Measurements from ENCODE around the gene TLX1.

TLX1 gene

DNA sequence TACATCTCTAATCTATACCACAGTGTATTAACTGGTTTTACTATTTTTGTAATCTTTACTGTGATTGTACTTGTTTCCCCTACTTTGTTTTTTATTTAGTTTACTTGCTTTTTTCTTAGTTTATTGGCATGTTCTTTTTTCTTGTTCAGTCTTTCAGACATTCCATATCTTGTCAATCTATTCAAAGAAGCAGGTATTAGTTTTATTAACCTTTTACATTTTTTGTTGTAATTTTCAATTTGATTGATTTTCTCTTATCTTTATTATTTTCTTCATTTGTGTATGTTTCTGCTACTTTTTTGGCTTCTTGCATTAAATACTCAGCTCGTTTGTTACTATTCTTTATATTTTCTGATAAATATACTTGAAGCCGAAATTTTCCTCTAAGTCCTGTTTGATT is 41.6 kb downstream of the TLX1 start:
- Histone ChIP-seq H3F3A (ENCODE audit: control insufficient read depth, insufficient read depth) (no peaks in the 10 kb centered on the region), H3K79me2 (ENCODE audit: control insufficient read depth, low read length) (no peaks in the 10 kb centered on the region), H3K36me3 (ENCODE audit: control insufficient read depth, low read length) (no peaks in the 10 kb centered on the region), H4K20me1 (ENCODE audit: control insufficient read depth, insufficient read depth, low read depth, low read length) (no peaks in the 10 kb centered on the region), H3K4me3 (ENCODE audit: low read length) (no peak overlapping the region), H3K4me2 (ENCODE audit: low read length) (no peak overlapping the region), H3K9me3 (ENCODE audit: control insufficient read depth, insufficient read depth, low read length) (peaks cover 13% of the 10 kb centered on the region; the same call in 1 of the 2 replicates), H3K27me3 (ENCODE audit: control insufficient read depth, low read length) (no peaks in the 10 kb centered on the region), H3K27ac (ENCODE audit: low read depth, low read length) (no peak overlapping the region), H3K9me2 (replicated peaks; ENCODE audit: control insufficient read depth, low read length) (no peaks in the 10 kb centered on the region), H3K4me1 (ENCODE audit: control insufficient read depth, low read length) (no peaks in the 10 kb centered on the region)
- no peak for TF ChIP-seq EZH2phosphoT487 (IDR thresholded peaks at IDR 0.05; ENCODE audit: borderline replicate concordance, low read length)
- TF ChIP-seq, protein P1, sequence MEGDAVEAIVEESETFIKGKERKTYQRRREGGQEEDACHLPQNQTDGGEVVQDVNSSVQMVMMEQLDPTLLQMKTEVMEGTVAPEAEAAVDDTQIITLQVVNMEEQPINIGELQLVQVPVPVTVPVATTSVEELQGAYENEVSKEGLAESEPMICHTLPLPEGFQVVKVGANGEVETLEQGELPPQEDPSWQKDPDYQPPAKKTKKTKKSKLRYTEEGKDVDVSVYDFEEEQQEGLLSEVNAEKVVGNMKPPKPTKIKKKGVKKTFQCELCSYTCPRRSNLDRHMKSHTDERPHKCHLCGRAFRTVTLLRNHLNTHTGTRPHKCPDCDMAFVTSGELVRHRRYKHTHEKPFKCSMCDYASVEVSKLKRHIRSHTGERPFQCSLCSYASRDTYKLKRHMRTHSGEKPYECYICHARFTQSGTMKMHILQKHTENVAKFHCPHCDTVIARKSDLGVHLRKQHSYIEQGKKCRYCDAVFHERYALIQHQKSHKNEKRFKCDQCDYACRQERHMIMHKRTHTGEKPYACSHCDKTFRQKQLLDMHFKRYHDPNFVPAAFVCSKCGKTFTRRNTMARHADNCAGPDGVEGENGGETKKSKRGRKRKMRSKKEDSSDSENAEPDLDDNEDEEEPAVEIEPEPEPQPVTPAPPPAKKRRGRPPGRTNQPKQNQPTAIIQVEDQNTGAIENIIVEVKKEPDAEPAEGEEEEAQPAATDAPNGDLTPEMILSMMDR (IDR thresholded peaks at IDR 0.05; ENCODE audit: low read depth, low read length, poor library complexity, severe bottlenecking), result no peak

DNA sequence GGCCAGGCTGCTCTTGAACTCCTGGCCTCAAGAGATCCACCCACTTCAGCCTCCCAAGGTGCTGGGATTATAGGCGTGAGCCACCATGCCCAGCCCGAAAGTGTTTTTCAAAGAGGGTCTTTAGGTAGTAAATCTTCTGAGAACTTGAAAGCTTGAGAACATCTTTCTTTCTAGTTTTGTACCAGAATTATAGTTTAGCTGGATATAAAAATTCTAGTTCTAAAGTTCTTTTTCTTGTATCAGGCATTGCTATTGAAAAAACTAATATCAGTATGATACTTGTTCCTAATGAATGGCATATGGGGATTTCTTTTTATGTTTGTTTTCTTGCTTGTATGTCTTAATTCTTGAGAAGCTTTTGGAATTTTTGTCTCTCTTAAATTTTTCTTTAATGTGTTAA is 43.2 kb downstream of the TLX1 start:
- H3K27ac ChIP-seq (ENCODE audit: low read depth, low read length), result no peak overlapping the region
- no peak overlapping the region for H3K4me3 ChIP-seq (ENCODE audit: low read length)
- peaks cover 13% of the 10 kb centered on the region; the same call in 1 of the 2 replicates for H3K9me3 ChIP-seq (ENCODE audit: control insufficient read depth, insufficient read depth, low read length)
- no peak for TF ChIP-seq EZH2phosphoT487 (IDR thresholded peaks at IDR 0.05; ENCODE audit: borderline replicate concordance, low read length)
- TF ChIP-seq, protein P1 (IDR thresholded peaks at IDR 0.05; ENCODE audit: low read depth, low read length, poor library complexity, severe bottlenecking), result no peak
- no peaks in the 10 kb centered on the region for H3F3A ChIP-seq (ENCODE audit: control insufficient read depth, insufficient read depth)
- H4K20me1 ChIP-seq (ENCODE audit: control insufficient read depth, insufficient read depth, low read depth, low read length), result no peaks in the 10 kb centered on the region
- no peaks in the 10 kb centered on the region for H3K4me1 ChIP-seq (ENCODE audit: control insufficient read depth, low read length)
- no peak overlapping the region for H3K4me2 ChIP-seq (ENCODE audit: low read length)
- H3K36me3 ChIP-seq (ENCODE audit: control insufficient read depth, low read length), result no peaks in the 10 kb centered on the region
- H3K9me2 ChIP-seq (replicated peaks; ENCODE audit: control insufficient read depth, low read length), result no peaks in the 10 kb centered on the region
- no peaks in the 10 kb centered on the region for H3K27me3 ChIP-seq (ENCODE audit: control insufficient read depth, low read length)
- H3K79me2 ChIP-seq (ENCODE audit: control insufficient read depth, low read length), result no peaks in the 10 kb centered on the region

DNA sequence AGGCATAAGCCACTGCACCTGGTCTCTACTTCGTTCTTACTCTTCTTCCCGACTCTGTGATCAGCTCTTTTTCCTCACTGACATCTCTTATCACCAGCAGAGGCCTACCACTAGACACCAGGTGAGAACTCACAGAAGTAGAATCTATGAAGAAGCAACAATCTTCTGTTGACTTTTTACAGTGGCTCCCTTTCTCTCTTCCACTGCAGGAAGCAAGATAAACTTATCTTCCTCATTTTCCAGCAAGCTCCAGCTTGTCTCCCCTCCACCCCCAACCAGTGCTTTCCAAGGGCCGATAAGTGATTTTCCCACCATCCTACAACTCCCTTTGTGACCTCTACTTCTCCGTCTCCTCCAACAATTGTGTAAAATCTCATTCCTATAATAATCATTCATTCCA is 45.5 kb downstream of the TLX1 start:
- H3K27ac ChIP-seq (ENCODE audit: low read depth, low read length), result no peak overlapping the region
- peaks cover 6% of the 10 kb centered on the region; the same call in 1 of the 2 replicates for H3K27me3 ChIP-seq (ENCODE audit: control insufficient read depth, low read length)
- TF ChIP-seq, protein P1 (IDR thresholded peaks at IDR 0.05; ENCODE audit: low read depth, low read length, poor library complexity, severe bottlenecking), result no peak
- TF ChIP-seq EZH2phosphoT487 (IDR thresholded peaks at IDR 0.05; ENCODE audit: borderline replicate concordance, low read length), result no peak
- H3K4me3 ChIP-seq (ENCODE audit: low read length), result no peak overlapping the region
- no peak overlapping the region for H3K4me2 ChIP-seq (ENCODE audit: low read length)
- no peaks in the 10 kb centered on the region for H3K36me3 ChIP-seq (ENCODE audit: control insufficient read depth, low read length)
- H3K9me3 ChIP-seq (ENCODE audit: control insufficient read depth, insufficient read depth, low read length), result peaks cover 13% of the 10 kb centered on the region; the same call in 1 of the 2 replicates
- H3F3A ChIP-seq (ENCODE audit: control insufficient read depth, insufficient read depth), result no peaks in the 10 kb centered on the region
- no peaks in the 10 kb centered on the region for H3K79me2 ChIP-seq (ENCODE audit: control insufficient read depth, low read length)
- no peaks in the 10 kb centered on the region for H3K9me2 ChIP-seq (replicated peaks; ENCODE audit: control insufficient read depth, low read length)
- no peaks in the 10 kb centered on the region for H3K4me1 ChIP-seq (ENCODE audit: control insufficient read depth, low read length)
- H4K20me1 ChIP-seq (ENCODE audit: control insufficient read depth, insufficient read depth, low read depth, low read length), result no peaks in the 10 kb centered on the region
